Measurements from ENCODE around the gene POU6F2. TPM values are rescaled to one million over a fixed set of nuclear protein-coding genes. Genes with fewer than 3 reads are reported as not detected.

The POU6F2 gene
- total RNA-seq, 1 donor from 2014 or later, result 1.1 TPM

GRCh38 chr7:39341083-39341482, 363.4 kb downstream of the POU6F2 start:
- H3K27ac Mint-ChIP-seq (ENCODE audit: unreplicated experiment), result no peak overlapping the region
- peaks cover 5% of the 10 kb centered on the region for H3K4me1 Mint-ChIP-seq (ENCODE audit: unreplicated experiment)
- no peak overlapping the region for H3K4me3 Mint-ChIP-seq (ENCODE audit: unreplicated experiment)
- TF ChIP-seq CTCF (IDR thresholded peaks at IDR 0.05; ENCODE audit: unreplicated experiment), result no peak
- no peaks in the 10 kb centered on the region for H3K36me3 Mint-ChIP-seq (ENCODE audit: low read depth, unreplicated experiment)
- no peak for DNase-seq (ENCODE audit: low spot score)
- no peaks in the 10 kb centered on the region for H3K27me3 Mint-ChIP-seq (ENCODE audit: unreplicated experiment)
- H3K9me3 Mint-ChIP-seq (ENCODE audit: unreplicated experiment), result no peaks in the 10 kb centered on the region

- Mint-ChIP-seq H3K27me3 (ENCODE audit: unreplicated experiment) (no peaks in the 10 kb centered on the region), H3K36me3 (ENCODE audit: low read depth, unreplicated experiment) (no peaks in the 10 kb centered on the region), H3K4me1 (ENCODE audit: unreplicated experiment) (no peaks in the 10 kb centered on the region), H3K9me3 (ENCODE audit: unreplicated experiment) (no peaks in the 10 kb centered on the region), H3K4me3 (ENCODE audit: unreplicated experiment) (no peak overlapping the region), H3K27ac (ENCODE audit: unreplicated experiment) (no peak overlapping the region)
- no peak for TF ChIP-seq CTCF (IDR thresholded peaks at IDR 0.05; ENCODE audit: unreplicated experiment)
- DNase-seq (ENCODE audit: low spot score), result no peak
Observed at GRCh38 chr7:39342763-39343162, 365.1 kb downstream of the POU6F2 start.

- peak; percentile 8 for DNase-seq (ENCODE audit: low spot score)
- H3K27ac Mint-ChIP-seq (ENCODE audit: unreplicated experiment), result peak overlapping the region; percentile 87
- TF ChIP-seq CTCF (IDR thresholded peaks at IDR 0.05; ENCODE audit: unreplicated experiment), result no peak
- H3K27me3 Mint-ChIP-seq (ENCODE audit: unreplicated experiment), result no peaks in the 10 kb centered on the region
- peaks cover 35% of the 10 kb centered on the region for H3K4me1 Mint-ChIP-seq (ENCODE audit: unreplicated experiment)
- no peaks in the 10 kb centered on the region for H3K36me3 Mint-ChIP-seq (ENCODE audit: low read depth, unreplicated experiment)
- H3K9me3 Mint-ChIP-seq (ENCODE audit: unreplicated experiment), result no peaks in the 10 kb centered on the region
- H3K4me3 Mint-ChIP-seq (ENCODE audit: unreplicated experiment), result no peak overlapping the region
Observed at GRCh38 chr7:39349452-39350123, 371.9 kb downstream of the POU6F2 start.

- H3K4me1 Mint-ChIP-seq (ENCODE audit: unreplicated experiment), result peaks cover 31% of the 10 kb centered on the region
- H3K27me3 Mint-ChIP-seq (ENCODE audit: unreplicated experiment), result peaks cover 2% of the 10 kb centered on the region
- no peak for TF ChIP-seq CTCF (IDR thresholded peaks at IDR 0.05; ENCODE audit: unreplicated experiment)
Observed at GRCh38 chr7:39353615-39354376, 376.1 kb downstream of the POU6F2 start.

GRCh38 chr7:39355664-39356063, 378.0 kb downstream of the POU6F2 start:
- Mint-ChIP-seq H3K27me3 (ENCODE audit: unreplicated experiment) (peaks cover 2% of the 10 kb centered on the region), H3K36me3 (ENCODE audit: low read depth, unreplicated experiment) (no peaks in the 10 kb centered on the region), H3K4me3 (ENCODE audit: unreplicated experiment) (no peak overlapping the region), H3K9me3 (ENCODE audit: unreplicated experiment) (no peaks in the 10 kb centered on the region), H3K4me1 (ENCODE audit: unreplicated experiment) (peaks cover 14% of the 10 kb centered on the region), H3K27ac (ENCODE audit: unreplicated experiment) (no peak overlapping the region)
- DNase-seq (ENCODE audit: low spot score), result no peak
- TF ChIP-seq CTCF (IDR thresholded peaks at IDR 0.05; ENCODE audit: unreplicated experiment), result no peak

More at GRCh38 chr7:39353615-39354376, 376.1 kb downstream of the POU6F2 start:
- H3K27ac Mint-ChIP-seq (ENCODE audit: unreplicated experiment), result peak overlapping the region; percentile 48
- H3K4me3 Mint-ChIP-seq (ENCODE audit: unreplicated experiment), result no peak overlapping the region
- no peaks in the 10 kb centered on the region for H3K9me3 Mint-ChIP-seq (ENCODE audit: unreplicated experiment)
- no peaks in the 10 kb centered on the region for H3K36me3 Mint-ChIP-seq (ENCODE audit: low read depth, unreplicated experiment)
- peak; percentile 42 for DNase-seq (ENCODE audit: low spot score)
